ENCODE data around the gene HEPHL1.

DNA sequence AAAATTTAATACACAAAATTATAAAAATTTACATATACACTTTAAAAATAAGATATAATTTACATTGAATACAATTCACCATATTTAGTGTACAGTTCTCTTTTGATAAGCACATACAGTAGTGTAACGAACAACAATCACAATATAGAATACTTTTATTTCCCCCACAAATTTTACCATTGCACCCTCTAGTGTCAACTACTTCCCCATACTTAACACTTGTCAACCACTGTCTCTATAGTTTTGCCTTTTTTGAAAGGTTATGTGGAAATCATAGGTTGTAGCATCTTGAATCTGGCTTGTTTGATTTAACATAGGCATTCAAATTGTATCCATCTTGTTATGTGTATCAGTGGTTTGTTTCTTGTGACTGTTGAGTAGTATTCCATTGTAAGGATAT, 86.2 kb downstream of the HEPHL1 start:
- TF ChIP-seq, protein P1, sequence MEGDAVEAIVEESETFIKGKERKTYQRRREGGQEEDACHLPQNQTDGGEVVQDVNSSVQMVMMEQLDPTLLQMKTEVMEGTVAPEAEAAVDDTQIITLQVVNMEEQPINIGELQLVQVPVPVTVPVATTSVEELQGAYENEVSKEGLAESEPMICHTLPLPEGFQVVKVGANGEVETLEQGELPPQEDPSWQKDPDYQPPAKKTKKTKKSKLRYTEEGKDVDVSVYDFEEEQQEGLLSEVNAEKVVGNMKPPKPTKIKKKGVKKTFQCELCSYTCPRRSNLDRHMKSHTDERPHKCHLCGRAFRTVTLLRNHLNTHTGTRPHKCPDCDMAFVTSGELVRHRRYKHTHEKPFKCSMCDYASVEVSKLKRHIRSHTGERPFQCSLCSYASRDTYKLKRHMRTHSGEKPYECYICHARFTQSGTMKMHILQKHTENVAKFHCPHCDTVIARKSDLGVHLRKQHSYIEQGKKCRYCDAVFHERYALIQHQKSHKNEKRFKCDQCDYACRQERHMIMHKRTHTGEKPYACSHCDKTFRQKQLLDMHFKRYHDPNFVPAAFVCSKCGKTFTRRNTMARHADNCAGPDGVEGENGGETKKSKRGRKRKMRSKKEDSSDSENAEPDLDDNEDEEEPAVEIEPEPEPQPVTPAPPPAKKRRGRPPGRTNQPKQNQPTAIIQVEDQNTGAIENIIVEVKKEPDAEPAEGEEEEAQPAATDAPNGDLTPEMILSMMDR (IDR thresholded peaks at IDR 0.05; ENCODE audit: insufficient read depth, low read length, poor library complexity, severe bottlenecking): no peak
- TF ChIP-seq EZH2phosphoT487 (conservative IDR thresholded peaks at IDR 0.05; ENCODE audit: low read length): no peak

Data from SU-DHL-6 (cell line).